Esophagus mucosa (tissue), 1 donor: ENCODE measurements around the gene DHRS4. TPM values are rescaled to one million over a fixed set of nuclear protein-coding genes. Genes with fewer than 3 reads are reported as not detected.
A peak's percentile ranks its signal among the peaks of the same experiment; 100 is the strongest.
"Not testable (repeated sequence)": the region's sequence is repeated elsewhere in the genome, so short reads cannot be mapped to it uniquely, and the experiment has no call there.

Experiments used
- ATAC-seq: fragments of 200-7000 bp; cut with Tn5 transposase; one replicate; pipeline ENCODE4 v1.9.1; 2020
- total RNA-seq: library from RNA; stranded (reverse); gene quantifications from one replicate; pipeline ENCODE4 v1.2.4, GENCODE V29; 2023
- donor health status: DM: yes; HTN: yes; CAD: no.

Gene DHRS4
- total RNA-seq, 1 donor from 2014 or later = 22.2 TPM

DNA sequence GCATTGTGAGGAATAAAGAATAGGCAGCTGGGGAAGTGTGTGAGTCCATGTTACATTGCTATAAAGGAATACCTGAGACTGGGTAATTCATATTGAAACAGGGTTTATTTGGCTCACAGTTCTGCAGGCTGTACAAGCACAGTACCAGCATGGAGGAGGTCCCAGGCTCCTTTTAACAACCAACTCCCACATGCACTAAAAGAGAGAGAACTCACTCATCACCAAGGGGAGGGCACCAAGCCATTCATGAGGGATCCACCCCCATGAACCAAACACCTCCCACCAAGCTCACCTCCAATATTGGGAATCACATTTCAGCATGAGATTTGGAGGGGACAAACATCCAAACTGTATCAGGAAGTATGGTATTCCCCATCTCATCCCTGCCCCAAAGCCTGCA lies 11.9 kb upstream of the DHRS4 start:
- ATAC-seq = no peak

DNA sequence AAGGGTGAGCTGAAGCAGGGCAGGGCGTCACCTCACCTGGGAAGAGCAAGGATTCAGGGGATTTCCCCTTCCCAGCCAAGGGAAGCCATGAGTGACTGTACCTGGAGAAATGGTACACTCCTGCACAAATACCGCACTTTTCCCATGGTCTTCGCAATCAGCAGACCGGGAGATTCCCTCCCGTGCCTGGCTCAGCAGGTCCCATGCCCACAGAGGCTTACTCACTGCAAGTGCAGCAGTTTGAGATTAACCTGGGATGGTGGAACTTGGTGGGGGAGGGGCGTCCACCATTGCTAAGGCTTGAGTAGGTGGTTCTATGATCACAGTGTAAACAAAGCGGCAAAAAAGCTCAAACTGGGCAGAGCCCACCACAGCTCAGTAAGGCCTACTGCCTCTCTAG lies 11.0 kb upstream of the DHRS4 start:
- ATAC-seq = peak; percentile 66

DNA sequence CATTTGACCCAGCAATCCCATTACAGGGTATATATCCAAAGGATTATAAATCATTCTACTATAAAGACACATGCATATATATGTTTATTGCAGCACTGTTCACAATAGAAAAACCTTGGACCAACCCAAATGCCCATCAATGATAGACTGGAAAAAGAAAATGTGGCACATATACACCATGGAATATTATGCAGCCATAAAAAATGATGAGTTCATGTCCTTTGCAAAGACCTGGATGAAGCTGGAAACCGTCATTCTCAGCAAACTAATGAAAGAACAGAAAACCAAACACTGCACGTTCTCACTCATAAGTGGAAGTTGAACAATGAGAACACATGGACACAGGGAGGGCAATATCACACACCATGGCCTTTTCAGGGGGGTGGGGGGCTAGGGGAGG lies 4.5 kb upstream of the DHRS4 start:
- not testable (repeated sequence) for ATAC-seq

DNA sequence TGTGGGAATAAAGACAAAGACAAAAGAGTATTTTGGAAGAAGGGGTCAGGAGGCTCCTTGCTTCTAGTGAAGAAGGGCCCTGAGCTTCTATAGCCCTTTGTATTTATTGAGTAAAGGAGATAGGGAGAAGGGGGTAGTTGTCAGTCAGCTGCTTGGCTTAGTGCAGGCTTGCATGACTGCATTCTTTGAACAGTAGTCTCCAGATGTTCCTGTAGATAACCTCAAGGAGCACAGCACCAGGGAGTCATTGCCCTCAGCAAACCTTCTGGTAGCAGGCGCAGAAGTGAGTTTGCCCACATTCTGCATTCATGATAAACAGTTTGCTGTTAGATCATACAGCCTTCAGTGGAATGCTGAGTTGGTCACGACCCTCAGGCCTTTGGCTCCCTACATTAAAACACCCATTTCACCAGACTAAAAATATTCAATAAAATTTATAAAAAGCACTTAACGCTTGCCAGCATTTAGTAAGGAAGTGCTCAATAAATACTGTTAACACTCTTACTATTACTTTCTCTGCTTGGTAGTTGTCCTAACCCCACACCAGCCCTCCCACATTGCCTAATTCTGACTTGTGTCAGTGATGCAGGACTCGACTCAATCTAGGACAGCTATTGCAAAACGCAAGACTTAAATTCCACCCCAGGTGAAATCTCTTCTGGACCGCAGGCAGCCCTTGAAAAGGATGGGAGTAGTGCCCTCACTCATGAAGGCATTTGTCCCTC lies 3.0 kb upstream of the DHRS4 start:
- ATAC-seq = no peak

DNA sequence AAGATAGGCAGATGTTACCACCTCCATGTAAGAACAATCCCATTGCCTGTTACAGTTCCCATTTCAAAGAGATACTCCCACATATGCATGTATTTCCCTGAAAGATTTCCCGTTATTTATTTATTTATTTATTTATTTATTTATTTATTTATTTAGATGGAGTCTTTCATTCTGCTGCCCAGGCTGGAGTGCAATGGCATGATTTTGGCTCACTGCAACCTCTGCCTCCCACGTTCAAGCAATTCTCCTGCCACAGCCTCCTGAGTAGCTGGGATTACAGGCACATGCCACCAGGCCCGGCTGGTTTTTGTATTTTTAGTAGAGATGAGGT lies 2.5 kb upstream of the DHRS4 start:
- not testable (repeated sequence) for ATAC-seq

DNA sequence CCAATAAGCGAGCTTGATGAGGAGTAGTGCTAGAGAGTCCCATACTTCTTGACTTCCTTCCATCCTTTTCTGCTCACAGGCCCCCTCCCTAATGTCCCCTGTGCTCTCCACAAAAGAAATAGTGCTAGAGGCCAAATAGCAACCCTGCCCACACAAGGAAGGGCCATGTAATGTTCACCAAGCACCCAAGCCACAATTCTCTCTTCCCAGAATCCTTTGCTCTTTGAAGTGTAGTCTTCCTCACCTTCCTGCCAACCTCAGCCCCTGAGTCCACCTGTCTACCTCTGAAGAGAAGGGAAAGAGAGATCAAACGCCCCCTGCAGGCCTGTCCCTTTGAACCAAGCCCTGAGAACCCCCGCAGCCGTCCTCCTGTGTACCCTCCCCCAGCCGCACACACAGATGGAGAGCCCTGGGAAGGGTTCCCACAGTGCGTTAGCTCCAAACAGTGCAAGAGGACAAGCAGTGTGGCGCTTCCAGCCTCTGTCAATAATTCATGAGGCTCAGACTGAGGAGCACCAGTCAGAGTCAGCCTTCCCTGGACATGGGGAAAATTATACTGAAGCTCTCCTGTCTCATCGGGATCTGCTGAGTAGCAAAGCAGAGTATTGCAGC lies 1.9 kb upstream of the DHRS4 start:
- no peak for ATAC-seq

DNA sequence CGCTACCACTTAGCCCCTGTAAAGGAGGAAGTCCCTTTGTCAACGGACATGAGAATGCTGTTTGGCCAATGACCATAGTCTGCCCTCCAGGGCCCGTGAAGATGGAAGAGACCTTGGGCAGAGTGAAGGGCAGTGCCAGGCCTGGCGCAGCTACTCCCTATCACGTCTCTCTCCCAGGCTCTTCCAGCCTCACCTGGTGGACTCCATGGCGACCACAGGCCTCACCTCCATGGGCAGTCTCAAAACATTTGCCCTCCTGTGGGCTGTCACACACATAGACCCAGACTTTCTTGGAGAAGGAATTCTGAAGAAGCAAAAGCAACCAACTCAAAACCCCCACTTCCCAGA lies 480 bp upstream of the DHRS4 start:
- ATAC-seq = peak; percentile 17

DNA sequence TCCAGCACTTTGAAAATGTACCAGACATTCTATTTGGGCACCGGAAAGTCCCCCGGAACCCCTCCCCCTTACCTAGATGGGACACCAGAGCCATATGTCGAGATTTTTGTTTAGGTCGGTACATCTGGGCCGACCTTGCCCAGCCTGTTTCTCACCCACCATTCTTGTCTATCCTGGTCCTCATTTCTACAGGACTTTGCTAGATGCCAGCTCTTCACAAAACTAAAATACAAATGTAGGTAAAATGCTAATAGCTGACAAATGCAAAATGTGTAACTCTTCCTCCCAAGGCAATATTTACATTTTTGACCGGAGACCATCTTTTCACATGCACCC lies 677 bp downstream of the DHRS4 start:
- peak; percentile 3 for ATAC-seq

DNA sequence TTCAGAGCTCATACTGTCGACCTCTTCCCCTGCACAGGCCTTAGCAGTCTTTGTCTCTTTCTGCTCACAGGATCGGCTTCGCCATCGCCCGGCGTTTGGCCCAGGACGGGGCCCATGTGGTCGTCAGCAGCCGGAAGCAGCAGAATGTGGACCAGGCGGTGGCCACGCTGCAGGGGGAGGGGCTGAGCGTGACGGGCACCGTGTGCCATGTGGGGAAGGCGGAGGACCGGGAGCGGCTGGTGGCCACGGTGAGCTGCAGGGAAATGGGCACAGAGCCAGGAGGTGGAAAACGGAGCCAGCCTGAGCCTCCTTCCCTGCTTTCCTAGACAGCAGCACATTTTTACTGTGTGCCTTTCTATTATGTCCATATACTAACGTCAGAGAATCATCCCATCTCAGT lies 1.4 kb downstream of the DHRS4 start:
- ATAC-seq = peak; percentile 37

DNA sequence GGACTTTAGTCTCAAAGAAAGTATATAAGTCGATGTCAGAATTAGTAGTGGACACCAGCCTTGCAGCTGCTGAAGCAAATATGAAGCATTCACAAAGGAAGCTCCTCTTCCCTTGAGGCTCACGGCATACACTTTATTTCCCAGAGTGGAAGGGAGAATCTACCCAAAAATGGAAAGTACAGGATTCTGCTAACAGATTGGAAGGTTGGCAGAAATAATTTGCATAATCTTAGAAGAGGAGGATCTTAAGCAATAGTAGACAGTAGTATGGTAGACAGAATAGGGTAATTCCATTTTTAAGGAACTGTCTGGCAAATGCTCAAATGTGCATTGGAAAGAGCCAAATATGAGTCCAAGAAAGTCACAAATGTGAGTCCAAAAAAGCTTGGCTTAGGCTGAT lies 2.2 kb downstream of the DHRS4 start:
- not testable (repeated sequence) for ATAC-seq

DNA sequence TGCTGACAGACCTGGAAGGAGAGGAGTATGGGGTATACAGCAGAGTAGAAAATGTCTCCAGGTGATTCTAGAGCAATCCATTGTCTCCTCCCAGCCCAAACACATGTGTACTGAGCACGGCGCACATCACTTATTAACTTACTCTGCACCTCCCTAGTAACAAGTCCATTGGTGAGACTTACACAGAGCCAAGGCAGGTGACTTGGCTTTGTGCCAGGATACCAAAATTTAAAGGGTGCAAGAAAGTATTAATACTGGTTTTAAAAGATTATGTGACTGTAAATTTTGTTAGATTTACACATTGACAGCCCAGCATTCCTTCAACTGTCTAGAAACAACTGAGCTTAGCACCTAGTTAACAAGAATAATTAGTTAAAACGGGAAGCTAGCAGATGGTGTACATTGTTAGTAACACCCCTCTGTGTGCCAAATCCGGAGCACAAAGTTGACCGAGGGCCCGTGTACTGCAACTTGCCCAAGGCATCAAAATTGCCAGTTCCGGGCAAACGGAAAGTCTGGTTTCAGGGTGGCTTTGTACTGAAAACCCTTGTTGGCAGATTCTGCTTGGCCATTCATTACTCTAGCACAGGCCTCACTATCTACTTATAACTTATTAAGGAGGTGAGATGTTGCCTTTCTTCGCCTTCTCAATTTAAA lies 4.5 kb downstream of the DHRS4 start:
- ATAC-seq = not testable (repeated sequence)

DNA sequence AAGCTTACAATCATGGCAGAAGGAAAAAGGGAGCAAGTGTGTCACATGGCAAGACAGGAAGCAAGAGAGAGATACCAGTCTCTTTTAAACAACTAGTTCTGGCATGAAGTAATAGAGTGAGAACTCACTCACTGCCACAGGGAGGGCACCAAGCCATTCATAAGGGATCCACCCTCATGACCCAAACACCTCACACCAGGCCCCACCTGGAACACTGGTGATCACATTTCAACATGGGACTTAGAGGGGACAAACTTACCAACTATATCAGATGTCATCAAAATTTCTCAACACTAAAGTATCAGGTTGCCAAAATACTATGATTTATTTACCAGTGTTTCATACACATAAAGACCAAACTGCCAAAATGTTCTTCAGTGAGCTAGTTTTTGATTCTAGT lies 7.3 kb downstream of the DHRS4 start:
- not testable (repeated sequence) for ATAC-seq

DNA sequence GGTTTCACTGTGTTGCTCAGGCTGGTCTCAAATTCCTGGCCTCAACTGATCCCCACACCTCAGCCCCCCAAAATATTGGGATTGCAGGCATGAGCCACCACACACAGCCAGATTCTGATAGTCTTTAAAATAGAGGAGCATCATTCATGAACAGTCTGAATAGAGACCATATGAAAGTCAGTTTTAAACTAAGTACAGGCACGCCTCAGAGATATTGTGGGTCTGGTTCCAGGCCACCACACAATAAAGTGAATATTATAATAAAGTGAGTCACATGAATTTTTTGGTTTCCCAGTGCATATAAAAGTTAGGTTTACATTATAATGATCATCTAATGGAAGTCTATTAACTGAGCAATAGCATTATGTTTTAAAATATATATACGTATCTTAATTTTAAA lies 8.1 kb downstream of the DHRS4 start:
- ATAC-seq = not testable (repeated sequence)

DNA sequence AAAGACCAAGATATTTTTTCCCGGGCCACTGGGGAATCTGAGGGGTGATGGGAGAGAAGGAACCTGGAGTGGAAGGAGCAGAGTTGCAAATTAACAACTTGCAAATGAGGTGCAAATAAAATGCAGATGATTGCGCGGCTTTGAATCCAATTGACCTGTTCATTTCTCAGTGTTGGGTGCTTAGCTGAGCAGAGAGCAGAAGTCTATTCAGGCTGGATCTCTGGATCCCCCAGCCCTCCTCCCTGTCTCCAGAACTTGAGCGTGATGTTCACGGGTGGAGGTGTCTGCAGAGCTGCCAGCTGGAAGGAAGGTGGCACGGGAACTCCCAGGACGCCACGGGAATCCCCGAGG lies 15.5 kb downstream of the DHRS4 start:
- not testable (repeated sequence) for ATAC-seq

DNA sequence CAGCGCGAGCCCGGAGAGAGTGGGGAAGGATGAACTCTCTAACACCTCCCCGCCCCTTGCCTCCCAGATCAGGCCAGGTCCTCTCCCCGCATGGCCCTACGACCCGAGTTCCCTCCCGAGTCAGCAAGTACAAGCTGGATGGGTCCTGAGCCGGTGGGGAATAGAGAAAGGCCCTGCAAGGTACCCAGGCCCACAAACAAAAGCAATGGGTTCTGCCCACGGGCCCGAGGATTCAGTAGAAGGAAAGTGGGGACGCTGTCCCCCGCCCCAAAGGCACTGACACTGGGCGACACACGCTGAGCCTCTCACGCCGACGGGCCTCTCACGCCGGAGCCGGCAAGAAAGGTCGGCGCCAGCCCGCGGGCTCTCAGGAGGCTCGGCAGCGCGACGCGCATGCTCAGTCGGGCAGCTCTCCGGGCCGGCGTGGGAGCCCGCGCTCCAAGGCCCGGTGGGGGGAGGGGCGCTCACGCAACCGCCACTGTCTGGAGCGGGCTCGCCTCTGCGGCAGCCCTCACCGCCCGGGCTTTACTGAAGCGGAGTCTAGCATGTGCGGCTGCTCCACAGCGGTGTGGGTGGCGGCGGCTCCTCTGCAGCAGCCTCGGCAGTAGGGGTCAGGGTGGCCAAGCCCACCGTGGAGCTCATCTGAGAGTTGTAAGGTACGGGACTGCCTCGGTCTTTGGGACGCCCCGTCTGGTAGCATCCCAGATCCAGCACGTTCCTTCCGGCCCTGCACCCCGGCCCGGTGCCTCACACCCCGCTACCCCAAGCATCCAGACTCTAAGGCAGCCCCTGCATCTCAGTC lies 16.1 kb downstream of the DHRS4 start:
- peak; percentile 85 for ATAC-seq

DNA sequence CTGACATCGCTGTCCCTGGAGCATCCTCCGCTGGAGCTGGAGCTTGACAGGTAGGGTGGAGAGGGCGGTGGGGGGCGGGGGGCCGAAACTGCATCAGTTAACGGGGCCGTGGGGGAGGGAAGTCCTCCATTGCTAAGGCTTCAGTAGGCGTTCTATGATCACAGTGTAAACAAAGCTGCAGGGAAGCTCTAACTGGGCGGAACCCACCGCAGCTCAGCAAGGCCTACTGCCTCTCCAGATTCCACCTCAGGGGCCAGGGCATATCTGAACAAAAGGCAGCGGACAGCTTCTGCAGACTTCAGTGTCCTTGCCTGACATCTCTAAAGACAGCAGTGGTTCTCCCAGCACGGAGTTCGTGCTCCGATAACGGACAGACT lies 16.7 kb downstream of the DHRS4 start:
- ATAC-seq = not testable (repeated sequence)

DNA sequence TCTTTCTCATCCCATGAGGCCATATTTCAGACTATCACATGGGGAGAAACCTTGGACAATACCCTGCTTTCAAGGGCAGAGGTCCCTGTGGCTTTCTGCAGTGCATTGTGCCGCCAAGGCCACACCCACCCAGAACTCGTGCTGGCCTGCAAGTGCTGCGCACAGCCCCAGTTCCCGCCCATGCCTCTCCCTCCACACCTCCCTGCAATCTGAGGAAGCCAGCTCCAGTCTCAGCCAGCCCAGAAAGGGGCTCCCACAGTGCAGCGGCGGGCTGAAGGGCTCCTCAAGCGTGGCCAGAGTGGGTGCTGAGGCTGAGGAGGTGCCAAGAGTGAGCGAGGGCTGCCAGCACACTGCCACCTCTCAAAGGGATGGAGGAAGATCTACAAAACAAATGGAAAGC lies 19.6 kb downstream of the DHRS4 start:
- ATAC-seq = peak; percentile 69

DNA sequence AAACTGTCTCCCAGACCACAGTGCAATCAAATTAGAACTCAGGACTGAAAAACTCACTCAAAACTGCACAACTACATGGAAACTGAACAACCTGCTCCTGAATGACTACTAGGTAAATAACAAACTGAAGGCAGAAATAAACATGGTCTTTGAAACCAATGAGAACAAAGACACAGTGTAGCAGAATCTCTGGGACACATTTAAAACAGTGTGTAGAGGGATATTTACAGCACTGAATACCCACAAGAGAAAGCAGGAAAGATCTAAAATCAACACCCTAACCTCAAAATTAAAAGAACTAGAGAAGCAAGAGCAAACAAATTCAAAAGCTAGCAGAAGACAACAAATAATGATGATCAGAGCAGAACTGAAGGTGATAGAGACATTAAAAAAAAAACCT lies 20.5 kb downstream of the DHRS4 start:
- not testable (repeated sequence) for ATAC-seq

DNA sequence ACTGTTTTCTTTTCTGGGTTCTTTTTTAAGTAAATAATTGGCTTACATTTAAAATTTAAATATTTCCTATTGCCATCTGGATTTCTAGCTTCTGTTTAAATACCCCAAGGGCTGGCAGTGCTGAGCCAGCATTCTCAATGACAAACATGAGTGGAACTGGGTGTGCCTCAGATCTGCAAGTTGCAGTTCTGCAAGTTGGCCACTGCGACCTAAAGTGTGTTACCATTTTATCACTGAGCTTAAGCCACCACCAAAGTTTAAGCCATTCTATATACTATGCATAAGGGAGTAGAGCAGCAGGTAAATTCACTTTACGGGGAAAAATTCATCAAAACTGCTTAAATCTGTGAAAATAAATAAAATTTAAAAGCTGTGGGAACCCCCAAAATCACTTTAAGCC lies 23.6 kb downstream of the DHRS4 start:
- peak; percentile 87 for ATAC-seq

DNA sequence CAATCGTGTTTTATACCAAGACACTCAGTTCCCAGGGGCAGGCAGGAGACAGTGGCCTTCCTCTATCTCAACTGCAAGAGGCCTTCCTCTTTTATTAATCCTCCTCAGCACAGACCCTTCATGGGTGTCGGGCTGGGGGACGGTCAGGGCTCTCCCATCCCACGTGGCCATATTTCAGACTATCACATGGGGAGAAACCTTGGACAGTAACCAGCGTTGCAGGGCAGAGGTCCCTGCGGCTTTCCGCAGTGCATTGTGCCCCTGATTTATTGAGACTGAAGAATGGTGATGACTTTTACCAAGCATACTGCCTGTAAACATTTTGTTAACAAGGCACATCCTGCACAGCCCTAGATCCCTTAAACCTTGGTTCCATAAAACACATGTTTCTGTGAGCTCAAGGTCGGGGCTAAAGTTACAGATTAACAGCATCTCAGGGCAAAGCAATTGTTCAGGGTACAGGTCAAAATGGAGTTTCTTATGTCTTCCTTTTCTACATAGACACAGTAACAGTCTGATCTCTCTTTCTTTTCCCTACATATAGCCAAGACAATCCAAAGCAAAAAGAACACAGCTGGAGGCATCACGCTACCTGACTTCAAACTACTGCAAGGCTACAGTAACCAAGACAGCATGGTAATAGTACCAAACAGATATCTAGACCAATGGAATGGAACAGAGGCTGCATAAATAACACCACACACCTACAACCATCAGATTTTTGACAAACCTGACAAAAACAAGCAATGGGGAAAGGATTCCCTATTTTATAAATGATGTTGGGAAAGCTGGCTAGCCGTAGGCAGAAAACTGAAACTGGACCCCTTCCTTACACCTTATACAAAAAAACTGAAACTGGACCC lies 28.6 kb downstream of the DHRS4 start:
- not testable (repeated sequence) for ATAC-seq

DNA sequence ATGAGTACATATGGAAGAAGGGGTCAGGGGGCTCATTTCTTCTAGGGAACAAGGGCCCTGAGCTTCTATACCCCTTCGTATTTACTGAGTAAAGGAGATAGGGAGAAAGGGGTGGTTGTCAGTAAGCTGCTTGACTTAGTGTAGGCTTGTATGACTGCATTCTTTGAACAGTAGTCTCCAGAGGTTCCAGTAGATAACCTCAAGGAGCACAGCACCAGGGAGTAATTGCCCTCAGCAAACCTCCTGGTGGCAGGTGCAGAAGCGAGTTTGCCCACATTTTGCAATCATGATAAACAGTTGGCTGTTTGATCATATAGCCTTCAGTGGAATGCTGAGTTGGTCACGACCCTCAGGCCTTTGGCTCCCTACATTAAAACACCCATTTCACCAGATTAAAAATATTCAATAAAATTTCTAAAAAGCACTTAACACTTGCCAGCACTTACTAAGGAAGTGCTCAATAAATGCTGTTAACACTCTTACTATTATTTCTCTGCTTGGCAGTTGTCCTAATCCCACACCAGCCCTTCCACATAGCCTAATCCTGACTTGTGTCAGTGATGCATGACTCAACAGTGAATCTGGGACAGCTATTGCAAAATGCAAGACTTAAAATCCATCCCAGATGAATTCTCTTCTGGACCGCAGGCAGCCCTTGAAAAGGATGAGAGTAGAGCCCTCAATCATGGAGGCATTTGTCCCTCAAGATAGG lies 31.5 kb downstream of the DHRS4 start:
- ATAC-seq = peak; percentile 69

DNA sequence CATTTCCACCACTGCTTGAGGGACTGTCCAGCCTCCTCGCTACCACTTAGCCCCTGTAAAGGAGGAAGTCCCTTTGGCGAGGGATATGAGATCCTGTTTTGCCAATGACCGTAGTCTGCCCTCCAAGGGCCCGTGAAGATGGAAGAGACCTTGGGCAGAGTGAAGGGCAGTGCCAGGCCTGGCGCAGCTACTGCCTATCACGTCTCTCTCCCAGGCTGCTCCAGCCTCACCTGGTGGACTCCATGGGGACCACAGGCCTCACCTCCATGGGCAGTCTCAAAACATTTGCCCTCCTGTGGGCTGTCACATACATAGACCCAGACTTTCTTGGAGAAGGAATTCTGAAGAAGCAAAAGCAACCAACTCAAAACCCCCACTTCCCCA lies 34.6 kb downstream of the DHRS4 start:
- peak; percentile 4 for ATAC-seq
